GM12872 (cell line): ENCODE data around the gene CCDC92.

Experiments
- CTCF ChIP-seq: IDR thresholded peaks from 3 replicates; pipeline ENCODE4 v1.5.1; 2011; ENCODE audit warnings: low read depth, mild to moderate bottlenecking, low read length, moderate library complexity; ENCODE audit not compliant: insufficient read depth

Gene CCDC92

GRCh38 chr12:124006846-124007713 lies 34.4 kb upstream of the CCDC92 start:
- TF ChIP-seq CTCF = no peak

- no peak for TF ChIP-seq CTCF
Measured at GRCh38 chr12:124006085-124006845, 33.6 kb upstream of the CCDC92 start.

- TF ChIP-seq CTCF = no peak
Measured at GRCh38 chr12:124004233-124004875, 31.7 kb upstream of the CCDC92 start.

GRCh38 chr12:124002654-124003053 lies 30.0 kb upstream of the CCDC92 start:
- TF ChIP-seq CTCF = no peak

GRCh38 chr12:124002021-124002644 lies 29.5 kb upstream of the CCDC92 start:
- no peak for TF ChIP-seq CTCF

- no peak for TF ChIP-seq CTCF
Measured at GRCh38 chr12:124001343-124001742, 28.7 kb upstream of the CCDC92 start.

- no peak for TF ChIP-seq CTCF
Measured at GRCh38 chr12:124000111-124000510, 27.5 kb upstream of the CCDC92 start.
